GM21515 (cell line): ENCODE results near the gene PITPNM3.

Experiments
- ATAC-seq: cut with Tn5 transposase; IDR thresholded peaks from one replicate; pipeline ENCODE4 v1.9.1; 2021; ENCODE audit not compliant: unreplicated experiment

The PITPNM3 gene

GRCh38 chr17:6465206-6466003 is 91.0 kb downstream of the PITPNM3 start:
- no peak for ATAC-seq

DNA sequence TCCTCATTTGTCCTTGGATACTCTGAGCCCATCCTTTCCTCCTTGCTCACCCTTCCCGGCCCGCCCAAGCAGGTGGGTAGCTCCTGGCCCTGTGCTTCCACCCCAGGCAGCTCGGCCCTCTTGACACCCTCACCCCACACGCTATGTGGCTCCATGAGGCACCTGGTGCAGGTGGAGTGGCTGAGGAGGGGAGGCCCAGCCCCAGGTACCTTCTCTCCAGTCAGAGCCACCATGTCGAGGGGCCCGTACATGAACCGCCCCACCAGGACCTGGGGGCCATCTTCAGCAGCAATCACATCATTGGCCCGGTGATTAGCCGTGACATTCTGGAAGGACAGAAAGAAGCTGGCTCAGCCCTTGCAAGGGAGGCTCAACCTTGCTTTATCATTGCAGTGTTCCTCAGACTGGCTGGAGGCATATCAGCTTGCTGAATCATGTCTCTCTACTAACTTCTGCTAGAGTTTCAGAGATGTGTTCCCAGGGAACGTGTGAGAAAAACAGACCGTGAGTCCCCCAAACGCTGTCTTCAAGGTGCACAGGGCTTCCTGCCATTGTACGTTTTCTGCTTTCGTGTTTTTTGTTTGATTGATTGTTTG is 91.8 kb downstream of the PITPNM3 start:
- no peak for ATAC-seq

- ATAC-seq, result no peak
Observed at GRCh38 chr17:6463616-6464445, 92.5 kb downstream of the PITPNM3 start.

DNA sequence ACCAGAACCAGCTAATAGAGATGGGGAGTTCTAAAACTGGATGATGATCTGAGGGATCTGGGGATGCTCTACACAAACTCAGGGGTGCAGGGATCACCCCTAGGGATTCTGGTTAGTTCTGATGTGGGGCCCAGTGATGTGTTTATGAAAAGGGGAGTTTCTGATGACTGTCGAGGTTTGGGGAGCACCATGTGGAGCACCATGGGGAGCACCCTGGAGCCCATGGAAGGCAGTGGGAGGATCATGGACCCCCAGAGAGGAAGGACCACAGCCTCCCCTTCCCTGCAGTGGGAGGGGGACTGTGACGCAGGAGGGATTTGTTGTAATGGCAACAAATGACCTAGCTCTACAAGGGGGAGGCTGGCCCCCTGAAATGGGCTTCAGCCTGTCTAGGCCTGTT is 93.7 kb downstream of the PITPNM3 start:
- ATAC-seq, result no peak

- no peak for ATAC-seq
Observed at GRCh38 chr17:6461792-6462524, 94.4 kb downstream of the PITPNM3 start.

GRCh38 chr17:6461246-6461645 is 95.1 kb downstream of the PITPNM3 start:
- ATAC-seq, result no peak

GRCh38 chr17:6460531-6461161 is 95.7 kb downstream of the PITPNM3 start:
- no peak for ATAC-seq

GRCh38 chr17:6458460-6458950 is 97.8 kb downstream of the PITPNM3 start:
- no peak for ATAC-seq

DNA sequence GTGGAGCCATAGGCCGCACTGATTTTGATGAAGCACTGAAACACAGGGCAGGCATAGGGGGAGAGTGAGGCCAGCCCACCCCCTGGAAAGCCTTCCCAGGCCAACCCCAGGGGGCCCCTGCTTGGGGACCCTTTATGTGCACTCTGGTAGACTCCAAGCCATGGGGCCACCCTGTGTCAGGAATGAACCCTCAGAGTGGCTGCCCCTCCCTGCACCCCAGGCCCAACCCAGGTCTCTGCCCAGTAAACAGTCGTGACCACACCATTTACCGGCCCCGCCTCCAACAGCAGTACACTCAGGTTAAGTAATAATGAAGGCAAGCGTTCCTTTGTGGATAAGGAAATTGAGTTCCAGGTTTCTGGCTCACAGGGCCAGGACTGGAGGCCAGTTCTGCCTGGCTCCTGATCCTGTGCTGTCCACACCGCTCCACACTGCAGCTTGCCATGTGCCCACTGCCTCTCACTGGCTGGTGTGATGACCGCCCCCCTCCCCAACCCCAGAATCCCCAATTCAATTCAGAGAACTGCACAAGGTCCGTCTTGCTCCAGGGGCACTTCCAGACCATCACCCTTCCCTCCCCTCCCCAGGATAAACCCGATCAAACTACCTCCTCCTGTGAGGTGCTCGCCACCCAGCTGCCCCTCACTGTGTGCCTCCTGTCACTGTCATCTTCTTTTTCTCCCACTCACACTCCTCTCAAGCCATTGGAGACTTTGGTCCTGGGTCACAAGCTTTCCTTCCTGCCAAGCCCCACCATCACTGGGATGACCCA is 98.5 kb downstream of the PITPNM3 start:
- ATAC-seq, result no peak

- ATAC-seq, result no peak
Observed at GRCh38 chr17:6456914-6457687, 99.3 kb downstream of the PITPNM3 start.

DNA sequence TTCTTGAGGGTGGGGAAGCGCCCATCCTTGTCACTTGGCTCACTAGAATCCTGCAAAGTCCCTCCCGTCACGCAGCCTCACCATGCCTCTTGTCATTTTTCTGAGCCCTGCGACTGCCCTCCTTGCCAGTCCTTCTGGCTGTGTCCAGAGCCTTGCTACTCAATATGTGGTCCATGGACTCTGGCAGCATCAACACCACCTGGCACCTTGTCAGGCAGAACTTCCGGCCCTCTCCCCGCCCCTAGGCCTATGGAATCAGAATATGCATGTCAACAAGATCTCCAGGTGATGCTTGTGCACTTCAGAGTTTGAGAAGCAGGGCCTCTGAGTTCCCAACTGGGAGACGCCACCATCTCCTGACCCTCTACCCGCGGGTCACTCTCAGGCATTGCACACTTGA is 100.0 kb downstream of the PITPNM3 start:
- no peak for ATAC-seq

GRCh38 chr17:6455321-6455705 is 101.0 kb downstream of the PITPNM3 start:
- ATAC-seq, result no peak

GRCh38 chr17:6454495-6455320 is 101.6 kb downstream of the PITPNM3 start:
- no peak for ATAC-seq

- ATAC-seq, result no peak
Observed at GRCh38 chr17:6453279-6454024, 102.9 kb downstream of the PITPNM3 start.

DNA sequence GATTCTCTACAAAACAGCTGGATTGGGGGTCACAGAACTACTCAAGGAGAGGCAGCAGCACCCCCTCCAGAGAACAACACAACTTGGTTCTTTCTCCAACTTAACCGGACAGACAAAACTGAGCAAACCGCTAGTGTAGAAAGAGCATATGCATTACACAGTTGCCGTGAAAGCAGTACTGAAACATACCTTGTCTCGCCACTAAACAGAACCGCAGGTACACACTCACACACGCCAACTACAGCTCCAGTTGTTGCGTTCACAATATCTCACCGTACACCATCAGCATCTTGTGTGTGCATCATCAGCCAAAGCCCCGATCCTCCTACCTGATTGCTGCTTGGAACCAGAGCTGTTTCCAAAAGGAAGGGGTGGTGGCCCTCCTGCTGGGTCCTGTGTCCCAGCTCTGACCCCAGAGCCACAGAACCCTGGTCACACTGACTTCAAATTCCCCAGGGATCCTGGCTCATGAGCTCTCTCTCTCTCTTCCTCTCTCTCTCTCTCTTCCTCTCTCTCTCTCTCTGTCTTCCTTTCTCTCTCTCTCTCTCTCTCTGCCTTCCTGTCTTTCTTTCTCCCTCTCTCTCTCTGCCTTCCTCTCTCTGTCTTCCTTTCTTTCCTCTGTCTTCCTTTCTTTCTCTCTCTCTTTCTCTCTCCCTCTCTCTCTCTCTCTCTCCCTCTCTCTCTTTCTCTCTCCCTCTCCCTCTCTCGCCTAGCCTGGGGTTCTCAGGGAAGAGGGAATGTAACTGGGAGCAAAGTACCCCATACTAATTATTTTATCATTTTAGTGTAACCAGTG is 103.7 kb downstream of the PITPNM3 start:
- no peak for ATAC-seq

GRCh38 chr17:6450926-6451832 is 105.2 kb downstream of the PITPNM3 start:
- ATAC-seq, result no peak
